ENCODE measurements around the gene GMEB2. TPM values are rescaled to one million over a fixed set of nuclear protein-coding genes. Genes with fewer than 3 reads are reported as not detected.
"Not testable (repeated sequence)": the region's sequence is repeated elsewhere in the genome, so short reads cannot be mapped to it uniquely, and the experiment has no call there.

GMEB2 gene
- total RNA-seq, 1 experiment from 2014 or later: 18.8 TPM

DNA sequence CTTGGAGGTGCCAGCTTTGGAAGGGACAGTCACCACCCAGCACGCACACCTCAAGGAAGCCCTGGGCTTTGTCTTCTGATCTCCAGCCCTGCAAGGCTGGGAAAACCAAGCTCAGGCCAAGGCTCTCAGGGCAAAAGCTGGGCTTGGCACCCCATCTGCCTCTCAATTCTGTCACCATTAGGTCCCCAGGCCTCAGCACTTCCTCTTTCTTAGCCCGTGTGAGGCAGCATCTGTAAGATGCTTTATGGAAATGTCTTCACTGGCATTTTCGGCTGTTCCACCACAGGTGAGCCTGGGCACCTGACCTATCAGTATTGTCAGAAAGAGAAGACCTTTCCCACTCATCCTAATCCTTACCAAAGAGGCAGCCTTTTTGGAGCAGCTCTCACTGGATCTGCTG is 24.6 kb downstream of the GMEB2 start:
- DNase-seq: no peak
- intact Hi-C loops (cut with micrococcal nuclease; ENCODE audit: unreplicated experiment): no loop called here
- Mint-ChIP-seq H3K9me3 (ENCODE audit: low read depth, unreplicated experiment) (no peaks in the 10 kb centered on the region), H3K4me1 (ENCODE audit: low read depth, unreplicated experiment) (no peaks in the 10 kb centered on the region), H3K36me3 (ENCODE audit: insufficient read depth, unreplicated experiment) (peaks cover 41% of the 10 kb centered on the region), H3K27me3 (ENCODE audit: unreplicated experiment) (no peaks in the 10 kb centered on the region), H3K27ac (ENCODE audit: unreplicated experiment) (no peak overlapping the region), H3K4me3 (ENCODE audit: low read depth, unreplicated experiment) (no peak overlapping the region)
- TF ChIP-seq, protein P1, sequence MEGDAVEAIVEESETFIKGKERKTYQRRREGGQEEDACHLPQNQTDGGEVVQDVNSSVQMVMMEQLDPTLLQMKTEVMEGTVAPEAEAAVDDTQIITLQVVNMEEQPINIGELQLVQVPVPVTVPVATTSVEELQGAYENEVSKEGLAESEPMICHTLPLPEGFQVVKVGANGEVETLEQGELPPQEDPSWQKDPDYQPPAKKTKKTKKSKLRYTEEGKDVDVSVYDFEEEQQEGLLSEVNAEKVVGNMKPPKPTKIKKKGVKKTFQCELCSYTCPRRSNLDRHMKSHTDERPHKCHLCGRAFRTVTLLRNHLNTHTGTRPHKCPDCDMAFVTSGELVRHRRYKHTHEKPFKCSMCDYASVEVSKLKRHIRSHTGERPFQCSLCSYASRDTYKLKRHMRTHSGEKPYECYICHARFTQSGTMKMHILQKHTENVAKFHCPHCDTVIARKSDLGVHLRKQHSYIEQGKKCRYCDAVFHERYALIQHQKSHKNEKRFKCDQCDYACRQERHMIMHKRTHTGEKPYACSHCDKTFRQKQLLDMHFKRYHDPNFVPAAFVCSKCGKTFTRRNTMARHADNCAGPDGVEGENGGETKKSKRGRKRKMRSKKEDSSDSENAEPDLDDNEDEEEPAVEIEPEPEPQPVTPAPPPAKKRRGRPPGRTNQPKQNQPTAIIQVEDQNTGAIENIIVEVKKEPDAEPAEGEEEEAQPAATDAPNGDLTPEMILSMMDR (IDR thresholded peaks at IDR 0.05; ENCODE audit: unreplicated experiment): no peak
- BruUV-seq (replicated peaks): no TSS peak
- CTCF ChIA-PET: no interaction called here

DNA sequence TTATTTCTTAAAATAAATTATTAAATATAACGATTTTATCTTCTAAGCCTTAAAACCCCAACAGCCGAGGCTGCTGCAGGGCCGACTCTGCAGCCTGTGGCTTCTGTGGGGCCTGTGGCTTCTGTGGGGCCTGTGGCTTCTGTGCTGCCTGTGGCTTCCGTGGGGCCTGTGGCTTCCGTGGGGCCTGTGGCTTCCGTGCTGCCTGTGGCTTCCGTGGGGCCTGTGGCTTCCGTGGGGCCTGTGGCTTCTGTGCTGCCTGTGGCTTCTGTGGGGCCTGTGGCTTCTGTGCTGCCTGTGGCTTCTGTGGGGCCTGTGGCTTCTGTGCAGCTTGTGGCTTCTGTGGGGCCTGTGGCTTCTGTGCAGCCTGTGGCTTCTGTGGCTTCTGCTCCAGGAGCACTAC is 25.2 kb downstream of the GMEB2 start:
- H3K36me3 Mint-ChIP-seq (ENCODE audit: insufficient read depth, unreplicated experiment): peaks cover 46% of the 10 kb centered on the region
- intact Hi-C loops (cut with micrococcal nuclease; ENCODE audit: unreplicated experiment); BruUV-seq (replicated peaks); H3K4me1 Mint-ChIP-seq (ENCODE audit: low read depth, unreplicated experiment); H3K27ac Mint-ChIP-seq (ENCODE audit: unreplicated experiment); H3K4me3 Mint-ChIP-seq (ENCODE audit: low read depth, unreplicated experiment); H3K9me3 Mint-ChIP-seq (ENCODE audit: low read depth, unreplicated experiment); H3K27me3 Mint-ChIP-seq (ENCODE audit: unreplicated experiment); CTCF ChIA-PET; DNase-seq: not testable (repeated sequence)

DNA sequence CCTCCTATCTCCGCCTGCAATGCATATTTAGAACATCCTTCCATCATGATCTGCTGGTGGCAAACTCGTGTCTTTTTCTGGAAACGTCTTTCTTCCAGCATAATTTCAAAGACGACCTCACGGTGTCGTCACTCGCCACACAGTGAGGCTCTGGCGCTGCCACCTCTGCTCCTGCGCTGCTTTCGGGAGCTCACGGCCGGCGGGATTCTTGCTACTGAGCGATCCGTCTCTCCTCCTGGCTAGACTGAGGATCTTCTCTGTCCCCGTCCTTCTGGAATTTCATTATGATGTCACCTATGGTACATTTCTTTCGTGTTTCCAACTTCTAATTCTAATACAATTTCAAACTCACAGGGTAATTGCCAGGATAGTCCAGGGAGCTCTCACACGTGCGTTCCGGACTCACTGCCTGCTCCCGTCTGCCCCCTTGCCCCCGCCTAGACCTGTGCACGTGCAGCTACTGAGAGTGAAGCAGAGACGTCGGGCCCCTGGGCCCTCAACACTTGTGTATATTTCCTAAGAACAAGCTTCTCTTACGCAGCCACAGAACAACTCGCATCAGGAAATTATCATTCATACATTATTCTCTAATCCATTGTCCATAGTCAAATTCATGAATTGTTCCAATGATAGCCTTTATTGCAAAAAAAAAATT is 27.4 kb downstream of the GMEB2 start:
- TF ChIP-seq, protein P1 (IDR thresholded peaks at IDR 0.05; ENCODE audit: unreplicated experiment): no peak
- DNase-seq: no peak
- no peaks in the 10 kb centered on the region for H3K27me3 Mint-ChIP-seq (ENCODE audit: unreplicated experiment)
- H3K36me3 Mint-ChIP-seq (ENCODE audit: insufficient read depth, unreplicated experiment): peaks cover 49% of the 10 kb centered on the region
- no peak overlapping the region for H3K27ac Mint-ChIP-seq (ENCODE audit: unreplicated experiment)
- intact Hi-C loops (cut with micrococcal nuclease; ENCODE audit: unreplicated experiment): no loop called here
- no peaks in the 10 kb centered on the region for H3K4me1 Mint-ChIP-seq (ENCODE audit: low read depth, unreplicated experiment)
- H3K9me3 Mint-ChIP-seq (ENCODE audit: low read depth, unreplicated experiment): no peaks in the 10 kb centered on the region
- no TSS peak for BruUV-seq (replicated peaks)
- CTCF ChIA-PET: interaction anchor here (0.6 kb wide), 1 partner anchor 99 kb away, joined by 3 read pairs; no protein-coding TSS in a partner anchor
- H3K4me3 Mint-ChIP-seq (ENCODE audit: low read depth, unreplicated experiment): no peak overlapping the region

DNA sequence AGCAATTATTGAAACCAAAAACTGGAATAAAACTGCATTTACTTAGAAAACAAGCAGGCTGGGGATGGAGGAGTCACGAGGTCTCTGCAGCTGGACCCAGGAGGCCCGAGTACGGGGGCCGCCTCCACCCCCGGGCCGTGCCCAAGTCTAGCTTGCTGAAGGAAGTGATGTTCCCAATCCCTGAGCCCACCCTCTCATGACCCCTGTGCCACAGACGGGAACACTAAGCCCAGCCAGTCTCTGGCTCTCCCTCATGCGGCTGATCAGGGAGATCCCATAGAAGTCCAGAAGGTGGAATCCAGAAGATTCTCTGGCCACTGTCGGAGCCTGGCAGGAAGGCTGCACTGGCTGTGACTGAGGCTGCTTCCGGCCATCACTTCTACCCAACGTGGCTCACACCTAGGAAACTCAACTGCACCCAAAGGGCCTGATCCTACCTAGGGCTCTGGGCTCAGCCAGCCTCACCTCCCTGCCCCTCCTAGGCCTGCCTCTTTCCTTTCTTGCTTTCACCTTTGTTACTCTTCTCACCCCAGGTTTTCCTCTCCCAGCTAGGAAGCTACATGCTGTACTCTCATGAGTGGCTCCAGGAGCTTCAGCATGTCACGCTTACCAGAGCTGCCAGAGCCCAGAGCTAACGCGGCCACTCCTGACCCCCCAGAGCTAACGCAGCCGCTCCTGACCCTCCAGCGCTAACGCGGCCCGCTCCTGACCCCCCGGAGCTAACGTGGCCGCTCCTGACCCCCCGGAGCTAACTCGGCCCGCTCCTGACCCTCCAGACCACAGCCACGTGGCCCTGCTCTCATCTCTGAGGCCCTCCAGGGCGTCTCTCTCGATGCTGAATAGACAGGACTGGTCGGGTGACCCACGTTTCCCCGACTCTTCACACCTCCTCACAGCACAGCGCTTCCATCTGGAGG is 28.2 kb downstream of the GMEB2 start:
- CTCF ChIA-PET: interaction anchor here (0.6 kb wide), 1 partner anchor 100 kb away, joined by 3 read pairs; no protein-coding TSS in a partner anchor

More for the DNA sequence above, 28.2 kb downstream of the GMEB2 start:
- intact Hi-C loops (cut with micrococcal nuclease; ENCODE audit: unreplicated experiment): no loop called here
- H3K4me1 Mint-ChIP-seq (ENCODE audit: low read depth, unreplicated experiment): no peaks in the 10 kb centered on the region
- no peak overlapping the region for H3K4me3 Mint-ChIP-seq (ENCODE audit: low read depth, unreplicated experiment)
- BruUV-seq (replicated peaks): no TSS peak
- H3K27me3 Mint-ChIP-seq (ENCODE audit: unreplicated experiment): no peaks in the 10 kb centered on the region
- DNase-seq: no peak
- peaks cover 49% of the 10 kb centered on the region for H3K36me3 Mint-ChIP-seq (ENCODE audit: insufficient read depth, unreplicated experiment)
- H3K9me3 Mint-ChIP-seq (ENCODE audit: low read depth, unreplicated experiment): no peaks in the 10 kb centered on the region
- H3K27ac Mint-ChIP-seq (ENCODE audit: unreplicated experiment): no peak overlapping the region
- TF ChIP-seq, protein P1 (IDR thresholded peaks at IDR 0.05; ENCODE audit: unreplicated experiment): no peak

Data from Calu3 (cell line).